Mammary epithelial cell (primary cell): ENCODE results near the gene MAGEA1.

Experiments used
- CTCF ChIP-seq, 2 donors: IDR thresholded peaks in 1 of 2; conservative IDR thresholded peaks in 1 of 2; 2 replicates each; pipeline ENCODE4 v1.5.1; 2011 to 2012; ENCODE audit warnings: inconsistent platforms in 2 of 2, low read length in 2 of 2, mild to moderate bottlenecking in 2 of 2, control low read depth in 1 of 2, low read depth in 1 of 2; ENCODE audit not compliant: insufficient read depth in 1 of 2; ENCODE audit errors: extremely low read depth in 1 of 2
- EZH2 ChIP-seq: IDR thresholded peaks from 2 replicates; pipeline ENCODE4 v1.6.1; 2012; ENCODE audit warnings: low read length, inconsistent platforms, borderline replicate concordance

DNA sequence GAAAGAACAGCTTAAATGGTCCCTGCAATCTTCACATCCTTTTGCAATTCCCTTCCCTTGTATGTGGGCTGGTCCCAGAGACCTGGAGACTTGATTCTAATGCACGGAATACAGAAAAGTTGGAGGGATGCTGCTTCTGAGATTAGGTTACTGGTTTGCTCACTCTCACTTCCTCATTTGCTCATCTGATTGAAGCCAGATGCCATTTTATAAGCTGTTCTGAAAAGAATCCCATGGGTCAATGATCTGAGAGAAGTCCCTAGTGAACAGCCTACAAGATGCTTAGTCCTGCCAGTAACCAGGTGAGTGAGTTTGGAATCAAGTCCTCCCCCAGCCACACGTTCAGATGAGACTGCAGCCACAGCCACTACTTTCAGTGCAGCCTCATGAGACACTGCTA is 35.9 kb downstream of the MAGEA1 start:
- TF ChIP-seq CTCF (conservative IDR thresholded peaks at IDR 0.05 in 1 of 2, IDR thresholded peaks at IDR 0.05 in 1 of 2; ENCODE audit: extremely low read depth in 1 of 2, insufficient read depth in 1 of 2, low read depth in 1 of 2, low read length in 2 of 2) = no peak
- no peak for TF ChIP-seq EZH2
